Subcutaneous adipose tissue (tissue), 4 donors: ENCODE measurements around the gene AKT2. TPM values are rescaled to one million over a fixed set of nuclear protein-coding genes. Genes with fewer than 3 reads are reported as not detected.

Experiments
- total RNA-seq, 4 donors: library from RNA; depleted of rRNA; stranded (reverse); fragments of >200 nt; gene quantifications; one replicate each; pipeline ENCODE4 v1.1.0, GENCODE V29; 2016
- TF ChIP-seq, protein P1 (sequence below): fragments of 450-650 bp; IDR thresholded peaks from one replicate; pipeline ENCODE4 v1.5.1; 2016; ENCODE audit warnings: low read depth, mild to moderate bottlenecking, control low read depth, antibody characterized with exemption, moderate library complexity

The AKT2 gene
- total RNA-seq, 4 donors from 2014 or later, result 81.7 to 175 (median 93.9) TPM

GRCh38 chr19:40278361-40279035 lies 6.6 kb downstream of the AKT2 start:
- TF ChIP-seq, protein P1, sequence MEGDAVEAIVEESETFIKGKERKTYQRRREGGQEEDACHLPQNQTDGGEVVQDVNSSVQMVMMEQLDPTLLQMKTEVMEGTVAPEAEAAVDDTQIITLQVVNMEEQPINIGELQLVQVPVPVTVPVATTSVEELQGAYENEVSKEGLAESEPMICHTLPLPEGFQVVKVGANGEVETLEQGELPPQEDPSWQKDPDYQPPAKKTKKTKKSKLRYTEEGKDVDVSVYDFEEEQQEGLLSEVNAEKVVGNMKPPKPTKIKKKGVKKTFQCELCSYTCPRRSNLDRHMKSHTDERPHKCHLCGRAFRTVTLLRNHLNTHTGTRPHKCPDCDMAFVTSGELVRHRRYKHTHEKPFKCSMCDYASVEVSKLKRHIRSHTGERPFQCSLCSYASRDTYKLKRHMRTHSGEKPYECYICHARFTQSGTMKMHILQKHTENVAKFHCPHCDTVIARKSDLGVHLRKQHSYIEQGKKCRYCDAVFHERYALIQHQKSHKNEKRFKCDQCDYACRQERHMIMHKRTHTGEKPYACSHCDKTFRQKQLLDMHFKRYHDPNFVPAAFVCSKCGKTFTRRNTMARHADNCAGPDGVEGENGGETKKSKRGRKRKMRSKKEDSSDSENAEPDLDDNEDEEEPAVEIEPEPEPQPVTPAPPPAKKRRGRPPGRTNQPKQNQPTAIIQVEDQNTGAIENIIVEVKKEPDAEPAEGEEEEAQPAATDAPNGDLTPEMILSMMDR, result no peak

DNA sequence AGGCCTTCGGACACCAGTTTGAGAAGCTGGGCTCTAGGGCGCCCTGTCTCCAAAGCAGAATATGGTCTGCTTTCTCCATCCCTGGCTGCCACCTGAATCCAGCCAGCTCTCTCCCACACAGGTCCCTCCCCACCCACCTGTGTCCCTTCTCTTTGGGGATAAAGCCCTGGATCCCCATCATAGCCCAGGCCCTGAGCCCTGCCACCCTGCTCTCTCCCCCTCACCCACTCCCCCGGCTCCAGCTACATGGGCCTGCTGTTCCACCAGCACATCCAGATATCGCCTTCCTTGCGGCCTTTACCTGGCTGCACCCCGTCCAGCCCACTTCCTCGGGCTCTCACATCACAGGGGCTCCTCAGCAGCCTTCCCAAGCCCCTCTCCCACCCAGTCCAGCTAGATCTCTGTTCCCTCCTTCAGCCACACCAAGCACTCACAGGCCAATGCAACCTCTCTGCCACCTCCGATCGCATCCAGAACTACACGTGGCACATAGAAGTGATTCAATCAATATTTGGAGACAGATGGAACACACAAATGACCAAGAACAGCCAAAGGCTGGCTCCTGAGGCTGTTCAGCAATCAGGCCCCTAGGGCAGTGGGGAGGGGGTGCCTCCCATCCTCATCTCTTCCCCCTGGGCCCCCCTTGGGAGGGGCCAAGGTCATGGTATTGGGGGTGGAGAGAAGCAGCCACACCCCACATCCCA lies 7.6 kb downstream of the AKT2 start:
- TF ChIP-seq, protein P1, result no peak

GRCh38 chr19:40274585-40275544 lies 10.3 kb downstream of the AKT2 start:
- TF ChIP-seq, protein P1, result no peak

DNA sequence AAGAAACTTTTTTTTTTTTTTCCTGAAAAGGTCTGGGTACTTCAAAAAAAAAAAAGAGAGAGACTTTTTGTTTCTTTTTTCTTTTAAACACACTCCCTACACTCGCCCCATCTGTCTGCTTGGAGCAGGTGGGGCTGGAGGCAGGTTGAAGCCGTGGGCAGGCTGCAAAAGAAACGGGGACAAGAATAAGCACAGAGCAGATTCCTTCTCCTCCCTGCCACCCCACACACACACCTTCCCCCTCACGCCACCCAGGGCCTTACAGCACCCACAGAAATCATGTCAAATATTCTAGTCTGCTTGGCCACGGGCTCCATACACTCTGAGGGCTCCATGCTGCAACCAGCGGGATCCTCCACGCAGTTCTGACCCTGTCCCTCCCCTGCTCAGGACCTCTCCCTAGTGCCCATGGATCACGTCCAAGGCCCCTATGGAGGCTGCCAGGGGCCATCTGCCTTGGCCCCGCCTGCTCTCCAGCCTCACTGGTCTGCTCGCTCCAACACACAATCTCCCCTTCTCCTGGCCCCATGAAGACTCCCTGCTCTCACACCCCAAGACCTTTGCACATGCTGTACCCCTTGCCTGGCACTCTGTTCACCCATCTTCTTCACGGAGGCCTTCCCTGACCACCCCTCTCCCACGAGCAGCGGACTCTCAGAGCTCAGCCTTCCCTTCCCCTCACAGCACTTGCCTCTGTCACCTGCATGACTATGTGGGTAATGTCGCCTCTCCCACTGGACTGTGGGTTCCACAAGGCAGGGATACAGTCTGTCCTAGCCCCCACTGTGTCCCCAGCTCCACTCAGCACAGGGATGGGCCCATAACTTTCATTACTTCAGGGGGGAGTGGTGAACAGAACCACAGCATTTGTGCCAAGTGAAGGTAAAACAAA lies 11.4 kb downstream of the AKT2 start:
- TF ChIP-seq, protein P1, result no peak

GRCh38 chr19:40272261-40272660 lies 12.9 kb downstream of the AKT2 start:
- TF ChIP-seq, protein P1, result no peak

GRCh38 chr19:40271706-40272105 lies 13.4 kb downstream of the AKT2 start:
- TF ChIP-seq, protein P1, result no peak
